GM12873 (cell line): ENCODE results near the gene SUSD5.

Experiments
- TF ChIP-seq, protein P1 (sequence below): IDR thresholded peaks from 2 replicates; pipeline ENCODE4 v1.5.1; 2012; ENCODE audit warnings: low read depth, mild to moderate bottlenecking, moderate library complexity, low read length, control low read depth; ENCODE audit not compliant: insufficient read depth; ENCODE audit errors: missing control alignments

Gene SUSD5

DNA sequence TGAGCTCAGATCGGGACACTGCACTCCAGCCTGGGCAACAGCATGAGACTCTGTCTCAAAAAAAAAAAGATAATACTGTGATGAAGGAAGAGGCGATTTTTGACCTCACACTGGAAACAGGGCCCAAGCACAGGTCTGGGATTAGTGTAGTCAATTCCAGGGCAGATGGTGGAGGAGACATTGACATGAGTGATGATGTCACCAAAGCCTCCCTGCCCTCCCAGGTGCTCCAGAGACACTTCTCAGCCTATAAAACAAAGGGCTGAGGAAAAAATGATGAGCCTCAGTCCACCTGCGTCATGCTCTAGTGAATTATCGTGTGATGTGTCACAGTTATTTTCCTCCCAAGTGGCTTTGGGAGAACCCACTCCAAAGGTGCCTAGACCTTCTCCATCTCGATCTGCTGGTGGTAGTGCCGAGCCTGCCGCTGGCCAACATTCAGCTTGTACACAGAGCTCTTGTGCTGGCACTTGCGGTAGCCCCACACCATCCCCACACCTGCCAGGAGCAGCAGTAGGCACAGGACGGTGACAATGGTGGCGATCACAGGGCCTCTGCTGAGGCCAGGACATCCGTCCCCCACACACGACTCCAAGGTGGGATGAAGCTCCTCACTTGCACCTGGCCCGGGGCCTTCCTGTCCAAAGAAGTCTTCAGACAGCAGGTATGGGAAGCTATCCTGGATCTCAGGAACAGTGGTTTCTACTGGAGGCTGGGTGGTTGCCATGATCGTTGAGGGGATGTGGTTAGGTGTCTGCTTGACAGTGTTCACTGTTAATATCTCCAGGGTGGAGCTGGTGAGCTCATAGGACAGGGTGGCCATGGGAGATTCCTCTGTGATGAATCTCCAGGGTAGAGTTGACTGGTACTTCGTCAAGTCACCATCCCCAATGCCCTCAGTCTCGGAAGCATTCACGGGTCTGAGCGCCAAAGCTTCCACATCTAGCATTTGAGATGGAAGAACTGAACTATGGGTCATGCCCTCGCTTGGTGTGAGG lies 65.9 kb downstream of the SUSD5 start:
- TF ChIP-seq, protein P1, sequence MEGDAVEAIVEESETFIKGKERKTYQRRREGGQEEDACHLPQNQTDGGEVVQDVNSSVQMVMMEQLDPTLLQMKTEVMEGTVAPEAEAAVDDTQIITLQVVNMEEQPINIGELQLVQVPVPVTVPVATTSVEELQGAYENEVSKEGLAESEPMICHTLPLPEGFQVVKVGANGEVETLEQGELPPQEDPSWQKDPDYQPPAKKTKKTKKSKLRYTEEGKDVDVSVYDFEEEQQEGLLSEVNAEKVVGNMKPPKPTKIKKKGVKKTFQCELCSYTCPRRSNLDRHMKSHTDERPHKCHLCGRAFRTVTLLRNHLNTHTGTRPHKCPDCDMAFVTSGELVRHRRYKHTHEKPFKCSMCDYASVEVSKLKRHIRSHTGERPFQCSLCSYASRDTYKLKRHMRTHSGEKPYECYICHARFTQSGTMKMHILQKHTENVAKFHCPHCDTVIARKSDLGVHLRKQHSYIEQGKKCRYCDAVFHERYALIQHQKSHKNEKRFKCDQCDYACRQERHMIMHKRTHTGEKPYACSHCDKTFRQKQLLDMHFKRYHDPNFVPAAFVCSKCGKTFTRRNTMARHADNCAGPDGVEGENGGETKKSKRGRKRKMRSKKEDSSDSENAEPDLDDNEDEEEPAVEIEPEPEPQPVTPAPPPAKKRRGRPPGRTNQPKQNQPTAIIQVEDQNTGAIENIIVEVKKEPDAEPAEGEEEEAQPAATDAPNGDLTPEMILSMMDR = no peak

GRCh38 chr3:33149342-33149741 lies 69.3 kb downstream of the SUSD5 start:
- TF ChIP-seq, protein P1 = no peak

- TF ChIP-seq, protein P1 = no peak
These were observed 71.7 kb downstream of the SUSD5 start for GRCh38 chr3:33146791-33147445.

- TF ChIP-seq, protein P1 = no peak
These were observed 72.6 kb downstream of the SUSD5 start for GRCh38 chr3:33145901-33146580.

DNA sequence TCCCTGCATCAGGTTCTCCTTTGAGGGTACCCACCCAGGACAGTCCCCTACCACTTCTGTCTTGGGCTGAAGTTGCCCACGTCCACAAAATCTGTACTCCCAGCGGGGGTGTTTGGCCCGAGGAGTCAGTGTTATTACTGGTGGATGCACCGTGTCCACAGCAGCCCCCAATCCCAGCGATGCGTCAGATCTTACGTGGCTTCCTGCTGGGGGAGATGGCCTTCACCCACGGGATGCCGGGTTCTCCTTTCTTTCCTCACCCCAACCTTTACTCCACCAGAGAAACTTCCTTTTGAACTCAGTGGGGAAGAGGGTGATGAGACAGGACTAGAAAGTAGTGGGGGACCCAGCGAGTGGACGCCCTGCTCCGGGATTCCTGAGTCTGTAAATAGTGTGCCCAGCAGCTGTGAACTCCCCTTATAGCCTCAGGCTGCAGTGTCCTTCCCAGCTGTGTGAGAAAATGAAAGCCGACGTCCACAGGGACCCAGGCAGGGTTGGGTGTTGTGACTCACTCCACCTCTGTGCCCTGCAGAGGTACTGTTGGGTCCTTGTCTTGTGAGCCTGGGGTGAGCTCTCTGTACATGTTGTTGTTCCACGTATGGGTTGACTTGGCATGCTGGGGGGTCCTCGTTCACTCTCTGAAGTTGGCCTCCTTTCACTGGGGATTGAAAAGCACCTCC lies 73.2 kb downstream of the SUSD5 start:
- TF ChIP-seq, protein P1 = no peak

DNA sequence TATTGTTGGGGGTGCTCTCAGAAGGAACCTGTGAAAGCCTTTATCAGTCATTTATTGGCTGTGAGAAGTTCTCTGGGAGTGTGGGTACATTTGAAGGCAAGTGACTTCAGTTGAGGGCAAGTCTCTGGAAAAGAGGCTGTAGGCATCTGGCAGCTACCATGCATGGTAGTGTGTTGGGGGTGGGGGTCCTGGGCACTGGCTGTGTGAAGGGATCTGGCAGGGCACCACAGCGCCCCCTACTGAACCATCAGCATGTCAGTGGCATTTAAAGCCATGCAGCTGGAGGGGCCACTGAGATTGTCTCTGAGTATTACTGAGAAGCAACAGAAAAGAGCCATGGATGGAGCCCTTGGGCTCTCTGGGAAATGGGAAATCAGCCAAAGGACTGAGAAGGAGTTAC lies 74.2 kb downstream of the SUSD5 start:
- TF ChIP-seq, protein P1 = peak; percentile 76
